Measurements from ENCODE around the gene ACADS.

- TF ChIP-seq, protein P1, sequence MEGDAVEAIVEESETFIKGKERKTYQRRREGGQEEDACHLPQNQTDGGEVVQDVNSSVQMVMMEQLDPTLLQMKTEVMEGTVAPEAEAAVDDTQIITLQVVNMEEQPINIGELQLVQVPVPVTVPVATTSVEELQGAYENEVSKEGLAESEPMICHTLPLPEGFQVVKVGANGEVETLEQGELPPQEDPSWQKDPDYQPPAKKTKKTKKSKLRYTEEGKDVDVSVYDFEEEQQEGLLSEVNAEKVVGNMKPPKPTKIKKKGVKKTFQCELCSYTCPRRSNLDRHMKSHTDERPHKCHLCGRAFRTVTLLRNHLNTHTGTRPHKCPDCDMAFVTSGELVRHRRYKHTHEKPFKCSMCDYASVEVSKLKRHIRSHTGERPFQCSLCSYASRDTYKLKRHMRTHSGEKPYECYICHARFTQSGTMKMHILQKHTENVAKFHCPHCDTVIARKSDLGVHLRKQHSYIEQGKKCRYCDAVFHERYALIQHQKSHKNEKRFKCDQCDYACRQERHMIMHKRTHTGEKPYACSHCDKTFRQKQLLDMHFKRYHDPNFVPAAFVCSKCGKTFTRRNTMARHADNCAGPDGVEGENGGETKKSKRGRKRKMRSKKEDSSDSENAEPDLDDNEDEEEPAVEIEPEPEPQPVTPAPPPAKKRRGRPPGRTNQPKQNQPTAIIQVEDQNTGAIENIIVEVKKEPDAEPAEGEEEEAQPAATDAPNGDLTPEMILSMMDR (IDR thresholded peaks at IDR 0.05): no peak
- TF ChIP-seq POLR2A (IDR thresholded peaks at IDR 0.05): no peak
Observed at GRCh38 chr12:120736404-120737331, 11.0 kb downstream of the ACADS start.

Measured in uterus (tissue), 2 donors.